ENCODE measurements around the gene NUCB1. TPM values are rescaled to one million over a fixed set of nuclear protein-coding genes. Genes with fewer than 3 reads are reported as not detected.

Gene NUCB1
- total RNA-seq, 1 donor from 2014 or later: 164 TPM

- H3K4me3 Mint-ChIP-seq (ENCODE audit: unreplicated experiment): no peak overlapping the region
- no peak overlapping the region for H3K9ac ChIP-seq (ENCODE audit: low read length)
- no peak overlapping the region for H3K4me2 ChIP-seq (ENCODE audit: low read length)
- FAIRE-seq: no peak
- no peaks in the 10 kb centered on the region for H4K20me1 ChIP-seq (ENCODE audit: insufficient read depth, low read length)
- no peak overlapping the region for H3K27ac Mint-ChIP-seq (ENCODE audit: unreplicated experiment)
- no peak overlapping the region for H3K27ac ChIP-seq (ENCODE audit: low read depth, low read length)
- peaks cover 15% of the 10 kb centered on the region for H3K9me3 Mint-ChIP-seq (ENCODE audit: unreplicated experiment)
- peaks cover 4% of the 10 kb centered on the region for H3K36me3 Mint-ChIP-seq (ENCODE audit: low read depth, unreplicated experiment)
- no peak overlapping the region for H2AFZ ChIP-seq (ENCODE audit: low read depth, low read length)
- H3K27me3 ChIP-seq (ENCODE audit: insufficient read depth, low read length): no peaks in the 10 kb centered on the region
- DNase-seq (ENCODE audit: low read depth): no peak
- no peaks in the 10 kb centered on the region for H3K4me1 ChIP-seq (ENCODE audit: insufficient read depth, low read length)
- no peaks in the 10 kb centered on the region for H3K36me3 ChIP-seq (ENCODE audit: insufficient read depth, low read length)
- H3K9me3 ChIP-seq (ENCODE audit: insufficient read depth, low read depth, low read length): peaks cover 5% of the 10 kb centered on the region
- peaks cover 2% of the 10 kb centered on the region for H3K27me3 Mint-ChIP-seq (ENCODE audit: low read depth, unreplicated experiment)
- H3K4me3 ChIP-seq (ENCODE audit: insufficient read depth, low read depth, low read length): no peak overlapping the region
- H3K79me2 ChIP-seq (ENCODE audit: insufficient read depth, low read length): no peaks in the 10 kb centered on the region
- TF ChIP-seq EZH2 (IDR thresholded peaks at IDR 0.05; ENCODE audit: insufficient read depth, low read length) (no peak), CTCF (IDR thresholded peaks at IDR 0.05; ENCODE audit: insufficient read depth, low read depth, low read length) (no peak)
- no peaks in the 10 kb centered on the region for H3K4me1 Mint-ChIP-seq (ENCODE audit: low read depth, unreplicated experiment)
These were observed 45.3 kb downstream of the NUCB1 start for GRCh38 chr19:48945415-48945814.

- H3K9ac ChIP-seq (ENCODE audit: low read length): no peak overlapping the region
- no peak overlapping the region for H3K4me3 Mint-ChIP-seq (ENCODE audit: unreplicated experiment)
- H3K4me1 Mint-ChIP-seq (ENCODE audit: low read depth, unreplicated experiment): no peaks in the 10 kb centered on the region
- H3K36me3 ChIP-seq (ENCODE audit: insufficient read depth, low read length): no peaks in the 10 kb centered on the region
- H3K36me3 Mint-ChIP-seq (ENCODE audit: low read depth, unreplicated experiment): peaks cover 4% of the 10 kb centered on the region
- no peak overlapping the region for H3K4me2 ChIP-seq (ENCODE audit: low read length)
- no peaks in the 10 kb centered on the region for H3K79me2 ChIP-seq (ENCODE audit: insufficient read depth, low read length)
- H3K27me3 ChIP-seq (ENCODE audit: insufficient read depth, low read length): no peaks in the 10 kb centered on the region
- no peaks in the 10 kb centered on the region for H3K4me1 ChIP-seq (ENCODE audit: insufficient read depth, low read length)
- peaks cover 15% of the 10 kb centered on the region for H3K9me3 Mint-ChIP-seq (ENCODE audit: unreplicated experiment)
- no peak overlapping the region for H2AFZ ChIP-seq (ENCODE audit: low read depth, low read length)
- H3K27ac ChIP-seq (ENCODE audit: low read depth, low read length): no peak overlapping the region
- H3K27me3 Mint-ChIP-seq (ENCODE audit: low read depth, unreplicated experiment): peaks cover 2% of the 10 kb centered on the region
- H3K9me3 ChIP-seq (ENCODE audit: insufficient read depth, low read depth, low read length): peaks cover 5% of the 10 kb centered on the region
- no peak overlapping the region for H3K4me3 ChIP-seq (ENCODE audit: insufficient read depth, low read depth, low read length)
- H3K27ac Mint-ChIP-seq (ENCODE audit: unreplicated experiment): no peak overlapping the region
- no peaks in the 10 kb centered on the region for H4K20me1 ChIP-seq (ENCODE audit: insufficient read depth, low read length)
- TF ChIP-seq CTCF (IDR thresholded peaks at IDR 0.05; ENCODE audit: insufficient read depth, low read depth, low read length): no peak
- TF ChIP-seq EZH2 (IDR thresholded peaks at IDR 0.05; ENCODE audit: insufficient read depth, low read length): no peak
- no peak for FAIRE-seq
- no peak for DNase-seq (ENCODE audit: low read depth)
These were observed 45.7 kb downstream of the NUCB1 start for GRCh38 chr19:48945817-48946216.

- H3K27me3 Mint-ChIP-seq (ENCODE audit: low read depth, unreplicated experiment): peaks cover 2% of the 10 kb centered on the region
These were observed 46.5 kb downstream of the NUCB1 start for GRCh38 chr19:48946463-48947257.

More at GRCh38 chr19:48946463-48947257, 46.5 kb downstream of the NUCB1 start:
- no peak for FAIRE-seq
- H3K4me2 ChIP-seq (ENCODE audit: low read length): no peak overlapping the region
- peaks cover 5% of the 10 kb centered on the region for H3K9me3 ChIP-seq (ENCODE audit: insufficient read depth, low read depth, low read length)
- Mint-ChIP-seq H3K4me3 (ENCODE audit: unreplicated experiment) (no peak overlapping the region), H3K36me3 (ENCODE audit: low read depth, unreplicated experiment) (peaks cover 4% of the 10 kb centered on the region), H3K4me1 (ENCODE audit: low read depth, unreplicated experiment) (no peaks in the 10 kb centered on the region), H3K27ac (ENCODE audit: unreplicated experiment) (no peak overlapping the region), H3K9me3 (ENCODE audit: unreplicated experiment) (peaks cover 15% of the 10 kb centered on the region)
- DNase-seq (ENCODE audit: low read depth): no peak
- H3K9ac ChIP-seq (ENCODE audit: low read length): no peak overlapping the region
- H3K36me3 ChIP-seq (ENCODE audit: insufficient read depth, low read length): no peaks in the 10 kb centered on the region
- no peaks in the 10 kb centered on the region for H3K79me2 ChIP-seq (ENCODE audit: insufficient read depth, low read length)
- no peak overlapping the region for H3K4me3 ChIP-seq (ENCODE audit: insufficient read depth, low read depth, low read length)
- H4K20me1 ChIP-seq (ENCODE audit: insufficient read depth, low read length): no peaks in the 10 kb centered on the region
- no peak overlapping the region for H2AFZ ChIP-seq (ENCODE audit: low read depth, low read length)
- no peaks in the 10 kb centered on the region for H3K4me1 ChIP-seq (ENCODE audit: insufficient read depth, low read length)
- no peaks in the 10 kb centered on the region for H3K27me3 ChIP-seq (ENCODE audit: insufficient read depth, low read length)
- no peak for TF ChIP-seq EZH2 (IDR thresholded peaks at IDR 0.05; ENCODE audit: insufficient read depth, low read length)
- TF ChIP-seq CTCF (IDR thresholded peaks at IDR 0.05; ENCODE audit: insufficient read depth, low read depth, low read length): no peak
- H3K27ac ChIP-seq (ENCODE audit: low read depth, low read length): no peak overlapping the region
